PC-3 (cell line): ENCODE measurements around the gene LGI1.

ENCODE experiments used
- CTCF ChIP-seq: fragments of 300-600 bp; sonication (generic); conservative IDR thresholded peaks from 2 replicates; pipeline ENCODE4 v1.5.1; 2017; ENCODE audit warnings: antibody characterized with exemption, low read depth, mild to moderate bottlenecking, low read length
- EZH2 ChIP-seq: fragments of 300-600 bp; sonication (generic); IDR thresholded peaks from one replicate; pipeline ENCODE4 v1.6.1; 2017; ENCODE audit warnings: antibody characterized with exemption, mild to moderate bottlenecking, low read length; ENCODE audit not compliant: unreplicated experiment

- TF ChIP-seq CTCF = no peak
- TF ChIP-seq EZH2 = no peak
Observed at GRCh38 chr10:93751832-93752231, 5.9 kb upstream of the LGI1 start.
